ENCODE results near the gene TARBP1.

DNA sequence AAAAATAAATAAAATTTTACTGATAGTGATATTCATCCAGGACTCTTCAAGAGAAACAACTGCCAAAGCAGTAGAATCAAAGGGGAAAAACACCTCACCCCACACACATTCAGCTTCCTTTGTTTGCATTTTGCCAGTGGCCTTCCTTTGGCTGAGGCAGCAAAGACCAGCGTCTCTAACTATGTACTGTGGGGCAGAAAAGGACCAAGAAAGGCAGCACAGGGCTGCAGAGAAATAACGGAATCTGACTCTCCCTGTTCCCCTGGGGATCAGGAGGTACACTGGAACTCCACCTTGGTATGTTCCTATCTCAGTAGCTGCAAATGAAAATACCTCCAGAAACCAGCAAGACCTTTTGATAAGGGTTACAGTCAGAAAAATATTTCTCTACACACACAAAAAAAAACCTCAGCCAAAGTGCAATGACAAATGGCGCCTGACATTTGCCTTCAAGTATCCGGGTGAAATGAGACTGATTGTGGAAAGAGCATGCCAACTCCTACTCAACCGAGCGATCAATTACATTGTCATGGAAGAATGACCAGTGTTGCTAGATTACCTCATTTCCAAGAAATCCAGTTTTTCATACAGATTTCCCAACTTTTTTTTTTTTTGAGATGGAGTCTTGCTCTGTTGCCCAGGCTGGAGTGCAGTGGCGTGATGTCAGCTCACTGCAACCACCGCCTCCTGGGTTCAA, 50.9 kb downstream of the TARBP1 start:
- TF ChIP-seq, protein P1, sequence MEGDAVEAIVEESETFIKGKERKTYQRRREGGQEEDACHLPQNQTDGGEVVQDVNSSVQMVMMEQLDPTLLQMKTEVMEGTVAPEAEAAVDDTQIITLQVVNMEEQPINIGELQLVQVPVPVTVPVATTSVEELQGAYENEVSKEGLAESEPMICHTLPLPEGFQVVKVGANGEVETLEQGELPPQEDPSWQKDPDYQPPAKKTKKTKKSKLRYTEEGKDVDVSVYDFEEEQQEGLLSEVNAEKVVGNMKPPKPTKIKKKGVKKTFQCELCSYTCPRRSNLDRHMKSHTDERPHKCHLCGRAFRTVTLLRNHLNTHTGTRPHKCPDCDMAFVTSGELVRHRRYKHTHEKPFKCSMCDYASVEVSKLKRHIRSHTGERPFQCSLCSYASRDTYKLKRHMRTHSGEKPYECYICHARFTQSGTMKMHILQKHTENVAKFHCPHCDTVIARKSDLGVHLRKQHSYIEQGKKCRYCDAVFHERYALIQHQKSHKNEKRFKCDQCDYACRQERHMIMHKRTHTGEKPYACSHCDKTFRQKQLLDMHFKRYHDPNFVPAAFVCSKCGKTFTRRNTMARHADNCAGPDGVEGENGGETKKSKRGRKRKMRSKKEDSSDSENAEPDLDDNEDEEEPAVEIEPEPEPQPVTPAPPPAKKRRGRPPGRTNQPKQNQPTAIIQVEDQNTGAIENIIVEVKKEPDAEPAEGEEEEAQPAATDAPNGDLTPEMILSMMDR (IDR thresholded peaks at IDR 0.05) = no peak
- TF ChIP-seq ZFX (IDR thresholded peaks at IDR 0.05; ENCODE audit: borderline replicate concordance) = no peak
